M059J (cell line): Measurements from ENCODE around the gene ZSWIM6. TPM values are rescaled to one million over a fixed set of nuclear protein-coding genes. Genes with fewer than 3 reads are reported as not detected.
"Not testable (repeated sequence)": the region's sequence is repeated elsewhere in the genome, so short reads cannot be mapped to it uniquely, and the experiment has no call there.

Experiments
- DNase-seq: peaks from one replicate; pipeline ENCODE4 v3.0.0-alpha.2; 2012; ENCODE audit warnings: low read depth
- total RNA-seq: library from RNA; depleted of rRNA; stranded (reverse); fragments of >200 nt; shearing (Covaris generic); gene quantifications from 2 replicates; pipeline ENCODE4 v1.2.3, GENCODE V29; 2014

ZSWIM6 gene
- total RNA-seq, 1 experiment from 2014 or later = 10.9 TPM

- no peak for DNase-seq
These were observed 73.6 kb downstream of the ZSWIM6 start for GRCh38 chr5:61405511-61406295.

DNA sequence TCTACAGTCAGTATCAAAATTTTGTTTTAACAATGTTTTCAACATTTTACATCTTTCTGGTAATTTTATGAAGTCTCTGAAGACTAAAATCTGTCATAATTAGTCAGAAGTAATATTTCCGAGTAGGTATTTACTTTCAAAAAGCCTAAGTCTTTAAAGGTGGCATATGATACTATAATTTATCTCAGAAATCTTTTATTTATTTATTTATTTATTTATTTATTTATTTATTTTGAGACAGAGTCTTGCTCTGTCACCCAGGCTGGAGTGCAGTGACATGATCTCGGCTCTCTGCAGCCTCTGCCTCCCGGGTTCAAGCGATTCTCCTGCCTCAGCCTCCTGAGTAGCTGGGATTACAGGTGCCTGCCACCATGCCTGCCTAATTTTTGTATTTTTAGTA lies 74.4 kb downstream of the ZSWIM6 start:
- not testable (repeated sequence) for DNase-seq

- DNase-seq = no peak
These were observed 75.7 kb downstream of the ZSWIM6 start for GRCh38 chr5:61407706-61408270.

DNA sequence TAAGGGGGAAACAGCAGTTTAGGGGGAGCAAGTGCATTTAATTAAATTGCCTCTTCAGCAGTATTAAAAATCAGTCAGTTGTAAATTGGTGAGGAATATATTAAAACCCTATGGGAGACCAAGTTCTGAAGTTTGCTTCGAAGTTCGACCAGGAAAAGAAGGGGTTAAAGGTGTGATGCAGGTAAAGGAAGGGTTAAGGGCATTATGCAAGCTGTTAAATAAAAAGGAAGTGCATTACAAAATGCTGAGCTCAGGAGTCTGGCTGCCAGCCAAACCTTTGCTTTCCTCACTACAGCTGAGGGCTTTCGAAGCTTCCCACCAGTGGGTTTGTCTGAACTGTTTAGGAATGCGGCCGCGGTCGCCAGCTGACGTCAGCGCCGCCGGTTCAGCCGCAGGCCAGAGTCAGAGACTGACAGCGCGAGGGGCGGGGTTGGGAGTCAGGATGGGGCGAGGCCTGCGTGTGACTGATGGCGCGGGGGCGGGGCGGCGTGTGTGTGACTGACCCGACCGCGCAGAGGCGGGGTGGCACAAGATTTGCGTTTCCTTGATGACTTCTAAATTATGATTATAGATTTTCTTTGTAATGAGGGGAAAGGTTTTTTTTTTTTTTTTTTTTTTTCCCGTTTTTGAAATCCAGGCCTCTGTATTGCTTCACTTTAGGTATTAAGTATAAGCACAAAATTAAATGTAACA lies 76.6 kb downstream of the ZSWIM6 start:
- peak; percentile 99 for DNase-seq

GRCh38 chr5:61409568-61409967 lies 77.5 kb downstream of the ZSWIM6 start:
- peak; percentile 96 for DNase-seq

DNA sequence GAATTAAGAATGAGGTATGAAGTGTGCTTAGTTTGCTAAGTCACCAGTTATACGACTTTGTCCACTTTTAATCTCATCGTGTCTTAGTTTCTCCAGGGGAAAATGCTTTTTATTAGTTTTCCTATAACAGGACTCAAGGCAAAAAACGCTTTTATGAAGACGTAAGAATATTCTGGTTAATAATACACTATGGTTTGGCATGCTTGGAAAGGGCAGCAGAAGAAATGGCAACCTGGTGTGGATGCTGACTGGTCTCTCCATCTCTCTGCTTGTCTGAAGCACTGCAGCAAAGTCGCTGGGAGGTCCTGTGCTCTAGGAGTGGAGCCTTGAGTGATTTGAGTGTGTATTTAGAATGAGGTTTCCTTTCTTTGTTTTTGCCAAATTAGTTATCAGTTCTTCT lies 78.8 kb downstream of the ZSWIM6 start:
- DNase-seq = no peak

DNA sequence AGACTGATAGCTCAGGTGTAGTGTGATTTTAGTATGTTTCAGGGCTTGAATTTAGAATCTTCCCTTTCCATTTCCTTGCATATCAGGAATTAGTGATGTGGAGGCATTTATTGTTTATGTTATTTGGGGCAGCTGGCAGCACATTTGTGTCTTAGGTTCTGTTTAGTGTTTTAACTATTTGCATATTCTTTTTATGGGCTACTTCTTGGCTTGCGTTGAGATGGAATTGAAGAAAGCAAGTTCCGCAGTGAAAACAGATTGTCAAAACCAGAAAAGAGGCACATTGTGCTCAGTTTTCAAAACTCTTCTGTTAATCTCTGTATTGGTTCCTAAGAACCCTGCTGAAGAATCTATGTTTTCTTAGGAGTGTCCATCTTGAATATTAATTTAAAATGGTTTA lies 80.3 kb downstream of the ZSWIM6 start:
- DNase-seq = no peak

- not testable (repeated sequence) for DNase-seq
These were observed 81.1 kb downstream of the ZSWIM6 start for GRCh38 chr5:61413205-61413604.

GRCh38 chr5:61414806-61415205 lies 82.7 kb downstream of the ZSWIM6 start:
- no peak for DNase-seq

DNA sequence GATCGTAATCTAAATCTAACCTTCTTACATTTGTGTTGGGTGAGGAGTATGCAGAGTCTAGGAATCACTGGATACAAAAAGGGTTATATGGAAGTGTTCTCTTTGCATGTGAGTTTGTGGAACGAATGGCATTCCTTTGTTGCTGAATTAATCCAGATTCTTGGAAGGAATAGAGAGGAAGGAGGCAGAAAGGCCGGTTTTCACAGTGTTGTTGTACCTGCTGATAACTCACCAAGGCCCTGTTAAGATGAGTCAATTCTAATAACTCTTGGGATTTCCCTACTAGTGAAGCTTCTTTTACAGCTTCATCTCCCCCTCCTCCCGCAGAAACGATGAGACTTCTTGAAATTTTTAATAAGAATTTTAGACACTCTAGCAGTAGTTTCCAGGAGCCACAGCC lies 84.0 kb downstream of the ZSWIM6 start:
- peak; percentile 44 for DNase-seq

DNA sequence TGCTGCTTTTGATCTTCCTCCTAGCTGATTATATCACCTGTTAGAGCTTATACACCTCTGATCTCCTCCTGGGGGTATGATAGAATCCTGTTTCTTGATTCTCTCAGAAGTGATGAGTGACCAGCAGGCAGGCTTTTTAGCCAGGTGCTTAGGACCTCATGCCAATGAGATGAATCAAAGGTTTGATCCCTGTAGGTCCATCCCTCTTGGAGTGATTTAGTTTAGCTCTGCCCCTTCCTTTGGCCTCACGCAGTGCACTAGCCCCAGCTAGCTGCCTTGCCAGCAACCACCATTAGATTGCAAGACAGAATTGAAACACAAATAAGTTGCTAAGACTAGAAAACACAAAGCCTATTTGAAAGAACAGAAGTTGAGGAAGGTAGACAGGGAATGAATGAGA lies 84.4 kb downstream of the ZSWIM6 start:
- DNase-seq = peak; percentile 27

DNA sequence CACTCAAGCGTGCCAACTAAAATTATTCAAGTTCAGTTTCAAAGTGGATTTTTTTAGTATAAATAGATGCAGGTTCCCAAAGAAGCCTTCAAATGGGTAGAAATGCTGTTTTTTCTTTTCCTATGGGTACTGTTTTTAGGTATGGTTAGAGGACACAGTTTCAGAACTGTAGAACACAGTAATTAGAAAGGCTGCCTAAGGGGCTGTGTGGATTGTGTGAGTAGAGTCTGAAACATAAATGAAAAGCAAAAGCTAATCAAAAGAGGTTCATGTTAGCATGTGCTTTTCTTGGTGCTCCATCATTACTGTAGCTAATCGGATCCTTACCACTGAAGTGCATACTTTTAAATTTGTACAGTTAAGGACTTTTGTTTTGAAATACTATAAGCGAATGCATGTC lies 85.3 kb downstream of the ZSWIM6 start:
- DNase-seq = no peak

DNA sequence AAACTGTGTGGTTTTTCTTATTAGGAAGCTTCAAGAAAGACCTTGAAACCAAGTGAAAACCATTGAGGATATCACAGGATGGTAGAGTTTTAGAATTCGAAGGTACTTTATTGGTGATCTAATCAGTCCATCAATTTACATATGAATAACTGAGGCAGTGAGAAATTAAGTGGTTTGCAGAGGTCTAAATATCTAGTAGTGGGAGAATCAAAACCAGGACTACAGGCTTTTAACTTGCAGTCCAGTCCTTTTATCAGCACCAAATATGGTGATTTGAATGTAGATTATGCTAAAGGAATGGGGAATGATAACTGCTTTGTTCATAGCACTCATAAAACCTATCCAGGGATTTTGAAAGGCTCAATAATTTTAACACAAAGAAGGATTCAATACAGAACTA lies 85.8 kb downstream of the ZSWIM6 start:
- no peak for DNase-seq

- no peak for DNase-seq
These were observed 87.0 kb downstream of the ZSWIM6 start for GRCh38 chr5:61419106-61419505.

DNA sequence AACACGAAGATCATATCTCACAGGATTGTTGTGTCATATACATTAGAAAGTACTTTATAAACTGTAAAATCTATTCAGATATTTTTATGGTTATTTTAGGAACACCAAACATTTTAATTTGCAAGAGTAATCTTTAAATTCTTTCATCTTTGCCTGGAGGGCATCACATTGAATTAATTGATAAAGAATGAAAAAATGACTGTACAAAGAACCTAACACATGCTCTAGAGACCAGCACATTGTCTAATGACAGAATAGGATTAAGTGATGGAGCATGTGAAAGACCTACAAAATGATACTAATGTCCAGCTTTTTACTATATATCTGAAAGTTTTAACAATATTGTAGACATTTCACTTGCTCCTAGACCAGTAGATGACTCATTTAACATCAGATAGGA lies 88.0 kb downstream of the ZSWIM6 start:
- DNase-seq = no peak

GRCh38 chr5:61421262-61421661 lies 89.2 kb downstream of the ZSWIM6 start:
- DNase-seq = not testable (repeated sequence)

DNA sequence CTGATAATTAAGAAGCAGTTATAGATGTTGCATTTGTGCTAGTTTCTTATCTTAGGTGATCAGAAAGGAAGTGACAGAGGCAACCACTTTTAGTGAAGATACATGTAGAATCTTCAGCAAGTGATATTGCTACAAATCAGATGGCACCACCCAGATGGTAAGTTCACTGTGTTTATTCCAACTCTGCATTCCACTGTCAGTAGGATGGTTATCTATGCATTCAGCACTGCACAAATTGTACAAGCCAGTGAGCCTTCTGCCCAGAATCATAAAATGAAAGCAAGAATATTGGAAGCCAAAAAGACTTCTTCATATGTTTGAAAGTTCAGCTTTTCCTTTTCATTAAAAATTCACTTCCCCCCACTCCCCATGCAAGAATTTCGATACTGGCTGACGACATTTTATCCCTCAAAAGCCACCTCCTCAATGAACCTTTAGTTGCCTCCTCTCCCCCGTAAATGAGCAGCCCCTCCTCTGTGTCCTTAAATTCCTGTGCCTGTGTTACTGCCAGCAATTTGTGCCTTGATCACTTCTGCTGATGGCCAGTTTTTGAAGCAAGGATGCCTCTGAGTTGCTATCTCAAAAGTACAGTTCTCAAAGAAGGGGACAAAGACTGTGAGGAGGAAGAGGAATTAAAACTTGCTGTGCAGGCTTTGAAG lies 91.6 kb downstream of the ZSWIM6 start:
- no peak for DNase-seq

- DNase-seq = no peak
These were observed 93.9 kb downstream of the ZSWIM6 start for GRCh38 chr5:61425918-61426317.

GRCh38 chr5:61429906-61430305 lies 97.8 kb downstream of the ZSWIM6 start:
- DNase-seq = peak; percentile 51

- no peak for DNase-seq
These were observed 100.0 kb downstream of the ZSWIM6 start for GRCh38 chr5:61431923-61432620.

DNA sequence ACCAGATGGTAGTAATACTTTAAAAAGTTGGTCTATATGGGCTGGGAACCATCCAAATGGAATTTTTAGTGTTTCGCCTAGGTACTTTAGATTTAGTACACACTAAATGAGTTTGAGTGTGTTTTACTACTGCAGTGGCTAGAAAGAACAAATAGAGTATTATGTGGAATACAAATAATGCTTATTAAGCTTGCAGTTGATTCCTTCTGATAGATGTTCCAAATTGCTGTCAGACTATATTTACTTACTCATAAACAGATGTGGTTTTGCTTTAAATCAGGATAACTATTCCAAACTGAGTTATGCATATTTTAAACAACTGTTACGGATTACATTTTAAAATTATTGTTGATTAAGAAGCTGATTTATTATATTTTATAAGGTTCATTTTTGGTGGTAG lies 103.3 kb downstream of the ZSWIM6 start:
- no peak for DNase-seq
